Posterior cingulate gyrus (tissue), 11 donors: ENCODE data around the gene CLCN1.

Experiments
- DNase-seq, 10 donors: peaks; one replicate each; pipeline versions ENCODE4 v3.0.0 to v3.0.0-alpha.2; 2020 to 2021; ENCODE audit warnings: mixed read lengths in 3 of 10
- intact Hi-C: fragments of 100-400 bp; cut with DNase I; formaldehyde crosslinking; loops from one replicate; pipeline ENCODE4 v1.15.1; 2023

Gene CLCN1

GRCh38 chr7:143392875-143393266 is 77.0 kb downstream of the CLCN1 start:
- intact Hi-C loops = no loop called here
- peak in 1 of 10 donors; percentile 42 for DNase-seq

GRCh38 chr7:143393267-143394041 is 77.5 kb downstream of the CLCN1 start:
- intact Hi-C loops = no loop called here
- DNase-seq = peak in 2 of 10 donors; percentile 44 to 82

DNA sequence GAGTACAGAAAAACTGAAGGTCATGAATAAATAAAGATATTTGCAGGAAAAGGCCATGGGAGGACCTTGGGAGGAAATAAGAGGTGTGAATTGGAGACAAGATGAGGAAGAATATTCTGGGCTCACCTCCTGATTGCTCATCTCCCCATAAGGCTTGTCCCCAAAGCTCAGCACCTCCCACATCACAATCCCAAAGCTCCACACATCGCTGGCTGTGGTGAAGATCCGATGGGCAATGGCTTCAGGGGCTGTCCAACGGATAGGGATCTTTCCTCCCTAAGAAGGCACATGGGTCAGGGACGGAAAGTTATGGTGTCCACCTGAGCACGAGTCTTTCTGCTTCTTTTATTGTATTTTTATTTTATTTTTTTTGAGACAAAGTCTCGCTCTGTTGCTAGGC is 78.2 kb downstream of the CLCN1 start:
- peak in 1 of 10 donors; percentile 16 for DNase-seq
- intact Hi-C loops = no loop called here

DNA sequence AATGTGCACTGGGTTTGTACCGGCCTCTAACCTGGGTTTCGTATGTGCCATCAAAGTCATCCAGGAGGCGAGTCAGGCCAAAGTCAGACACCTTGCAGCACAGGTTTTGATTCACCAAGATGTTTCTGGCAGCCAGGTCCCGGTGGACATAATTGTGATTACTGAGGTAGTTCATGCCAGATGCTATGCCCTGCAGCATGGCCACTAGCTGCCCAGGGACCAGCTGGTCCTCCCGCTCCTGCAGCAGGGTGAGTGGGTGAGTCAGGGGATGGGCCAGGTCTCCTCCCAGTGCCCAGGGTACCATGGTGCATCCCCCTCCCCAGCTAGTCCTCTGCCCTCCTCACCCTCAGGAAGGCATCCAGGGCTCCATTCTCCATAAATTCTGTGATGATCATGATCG is 78.9 kb downstream of the CLCN1 start:
- peak in 2 of 10 donors; percentile 47 to 56 for DNase-seq
- intact Hi-C loops = no loop called here

DNA sequence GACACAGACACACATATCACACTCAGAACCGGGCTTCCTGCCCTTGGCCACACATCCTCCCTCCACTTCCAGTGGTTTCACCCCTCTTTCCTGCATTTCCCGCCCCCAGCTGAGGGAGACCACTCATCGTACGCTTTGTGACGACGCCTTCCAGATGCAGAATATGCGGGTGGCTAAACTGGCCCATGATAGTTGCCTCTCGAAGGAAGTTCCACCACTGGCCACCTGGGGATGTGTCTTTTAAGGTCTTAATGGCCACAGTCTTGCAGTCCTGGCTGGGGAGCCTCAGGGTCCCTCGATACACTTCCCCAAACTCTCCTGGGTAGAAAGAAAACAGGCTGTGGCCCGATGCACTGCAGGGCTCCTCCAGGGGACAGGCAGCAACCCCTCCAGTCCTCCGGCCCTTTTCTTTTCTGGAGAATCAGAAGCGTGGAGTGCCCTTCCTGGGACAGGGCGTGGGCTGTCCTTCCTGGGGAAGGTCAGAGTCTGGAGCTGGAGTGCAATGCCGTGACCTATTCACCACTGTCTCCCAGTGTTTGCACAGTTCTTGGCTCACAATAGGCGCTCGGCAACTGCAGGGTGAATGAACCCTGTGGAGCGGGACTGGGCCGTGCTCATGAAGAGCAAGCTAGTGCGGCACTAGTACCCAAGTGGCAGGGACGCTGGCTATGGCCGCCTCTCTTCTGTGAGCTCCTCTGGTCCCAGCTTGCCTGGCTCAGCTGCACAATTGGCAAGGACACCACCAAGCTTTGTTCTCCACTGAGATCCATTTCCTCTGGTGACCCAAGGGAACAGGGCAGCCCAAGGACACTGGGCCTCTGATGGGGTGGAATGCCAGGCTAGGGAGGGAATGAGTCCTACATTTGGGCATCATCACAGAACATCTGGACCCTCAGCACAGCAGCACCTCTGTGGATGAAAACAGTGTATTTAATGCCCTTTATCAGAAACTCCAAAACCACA is 79.6 kb downstream of the CLCN1 start:
- peak in 3 of 10 donors; percentile 47 to 87 (median 68) for DNase-seq
- intact Hi-C loops = no loop called here

GRCh38 chr7:143396182-143396581 is 80.3 kb downstream of the CLCN1 start:
- peak in 2 of 10 donors; percentile 50 to 75 for DNase-seq
- intact Hi-C loops = no loop called here

GRCh38 chr7:143396625-143397556 is 81.0 kb downstream of the CLCN1 start:
- DNase-seq = peak in 2 of 10 donors; percentile 79 to 81

GRCh38 chr7:143397710-143398530 is 82.0 kb downstream of the CLCN1 start:
- peak in 2 of 10 donors; percentile 57 to 71 for DNase-seq
- intact Hi-C loops = no loop called here

More at GRCh38 chr7:143396625-143397556, 81.0 kb downstream of the CLCN1 start:
- intact Hi-C loops = no loop called here

GRCh38 chr7:143398616-143399015 is 82.7 kb downstream of the CLCN1 start:
- peak in 2 of 10 donors; percentile 39 to 74 for DNase-seq
- intact Hi-C loops = no loop called here

GRCh38 chr7:143399151-143399550 is 83.2 kb downstream of the CLCN1 start:
- intact Hi-C loops = no loop called here
- DNase-seq = peak in 2 of 10 donors; percentile 43 to 52

DNA sequence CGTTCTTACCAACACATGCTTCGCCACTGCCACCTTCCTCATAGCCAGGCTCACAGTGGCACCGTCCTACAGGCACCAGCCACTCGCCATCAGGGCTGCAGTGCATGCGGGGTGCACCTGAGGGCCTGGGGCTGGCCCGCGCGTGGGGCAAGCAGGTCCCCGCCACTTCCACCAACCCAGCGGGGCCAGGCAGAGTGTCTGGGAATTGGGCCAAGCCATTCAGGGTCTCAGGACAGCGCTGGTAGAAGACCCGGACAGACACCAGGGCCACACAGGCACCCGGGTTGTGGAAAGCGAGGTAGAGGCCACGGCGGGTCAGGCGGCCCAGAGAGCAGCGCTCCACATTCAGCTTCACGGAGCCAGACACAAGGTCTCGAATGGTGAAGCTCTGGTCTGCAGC is 83.7 kb downstream of the CLCN1 start:
- intact Hi-C loops = no loop called here
- peak in 1 of 10 donors; percentile 80 for DNase-seq

- intact Hi-C loops = no loop called here
- DNase-seq = peak in 1 of 10 donors; percentile 83
Measured at GRCh38 chr7:143401265-143401664, 85.4 kb downstream of the CLCN1 start.
